ENCODE results near the gene PYGM. TPM values are rescaled to one million over a fixed set of nuclear protein-coding genes. Genes with fewer than 3 reads are reported as not detected.

Gene PYGM
- total and polyA plus RNA-seq, 2 of the 13 experiments (the other 11 are each of a cell fraction or from before 2014, with no cell fraction given) = 0.11 to 0.12 TPM

DNA sequence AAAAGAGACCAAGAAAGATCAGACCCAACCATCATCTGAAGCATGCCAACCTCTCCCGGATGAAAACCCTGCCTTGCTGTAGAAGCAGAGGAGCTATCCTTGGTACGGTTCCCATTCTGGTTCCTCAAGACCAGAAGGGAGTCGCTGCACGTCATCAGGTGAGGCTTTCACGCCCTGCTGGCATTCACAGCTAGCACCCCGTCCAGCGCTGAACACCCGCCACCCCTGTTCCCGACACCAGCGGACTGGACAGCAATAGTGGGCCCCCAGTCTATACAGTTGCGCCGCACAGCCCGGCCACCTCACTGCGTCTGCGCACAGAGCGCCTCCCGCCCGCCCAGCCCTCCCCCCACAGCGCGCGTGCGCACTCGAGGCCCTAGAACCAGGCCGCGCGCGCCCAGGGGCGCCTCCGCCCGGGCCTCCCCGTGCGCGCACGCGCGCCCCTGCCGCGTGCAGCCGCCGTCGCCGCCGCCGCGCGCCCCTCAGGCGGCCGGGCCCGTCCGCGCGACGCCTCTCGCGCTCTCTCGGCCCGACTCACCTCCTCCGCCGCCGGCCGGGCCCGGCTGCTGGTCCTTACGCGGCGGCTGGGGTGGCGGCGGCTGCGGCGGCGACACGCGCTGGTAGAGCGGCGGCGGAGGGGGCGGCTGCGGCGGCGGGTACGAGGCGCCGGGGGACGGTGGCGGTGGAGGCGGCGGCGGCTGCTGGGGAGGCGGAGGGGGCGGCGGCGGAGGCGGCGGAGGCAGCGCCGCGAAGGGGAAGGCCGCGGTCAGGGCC is 17.9 kb upstream of the PYGM start (continued):
- TF ChIP-seq, protein P1, sequence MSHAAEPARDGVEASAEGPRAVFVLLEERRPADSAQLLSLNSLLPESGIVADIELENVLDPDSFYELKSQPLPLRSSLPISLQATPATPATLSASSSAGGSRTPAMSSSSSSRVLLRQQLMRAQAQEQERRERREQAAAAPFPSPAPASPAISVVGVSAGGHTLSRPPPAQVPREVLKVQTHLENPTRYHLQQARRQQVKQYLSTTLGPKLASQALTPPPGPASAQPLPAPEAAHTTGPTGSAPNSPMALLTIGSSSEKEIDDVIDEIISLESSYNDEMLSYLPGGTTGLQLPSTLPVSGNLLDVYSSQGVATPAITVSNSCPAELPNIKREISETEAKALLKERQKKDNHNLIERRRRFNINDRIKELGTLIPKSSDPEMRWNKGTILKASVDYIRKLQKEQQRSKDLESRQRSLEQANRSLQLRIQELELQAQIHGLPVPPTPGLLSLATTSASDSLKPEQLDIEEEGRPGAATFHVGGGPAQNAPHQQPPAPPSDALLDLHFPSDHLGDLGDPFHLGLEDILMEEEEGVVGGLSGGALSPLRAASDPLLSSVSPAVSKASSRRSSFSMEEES (CRISPR knock-in tag; IDR thresholded peaks at IDR 0.05) = 0 out of 2 replicates have a peak, but pooled peaks have one; percentile 27
- TF ChIP-seq ZNF282 (IDR thresholded peaks at IDR 0.05; ENCODE audit: partially characterized antibody) (no peak), HHEX (CRISPR knock-in tag; IDR thresholded peaks at IDR 0.05) (no peak), MEIS2 (CRISPR knock-in tag; IDR thresholded peaks at IDR 0.05) (no peak), SOX13 (IDR thresholded peaks at IDR 0.05) (no peak), SOX13 (CRISPR knock-in tag; conservative IDR thresholded peaks at IDR 0.05 in 1 of 2, IDR thresholded peaks at IDR 0.05 in 1 of 2) (no peak), ZIK1 (CRISPR knock-in tag; IDR thresholded peaks at IDR 0.05; ENCODE audit: borderline replicate concordance, low read depth) (no peak; the same call in 1 of the 2 replicates), MXI1 (IDR thresholded peaks at IDR 0.05; ENCODE audit: borderline replicate concordance, low read depth, low read length) (0 out of 3 replicates have a peak, but pooled peaks have one; percentile 14)
- TF ChIP-seq, protein P2, sequence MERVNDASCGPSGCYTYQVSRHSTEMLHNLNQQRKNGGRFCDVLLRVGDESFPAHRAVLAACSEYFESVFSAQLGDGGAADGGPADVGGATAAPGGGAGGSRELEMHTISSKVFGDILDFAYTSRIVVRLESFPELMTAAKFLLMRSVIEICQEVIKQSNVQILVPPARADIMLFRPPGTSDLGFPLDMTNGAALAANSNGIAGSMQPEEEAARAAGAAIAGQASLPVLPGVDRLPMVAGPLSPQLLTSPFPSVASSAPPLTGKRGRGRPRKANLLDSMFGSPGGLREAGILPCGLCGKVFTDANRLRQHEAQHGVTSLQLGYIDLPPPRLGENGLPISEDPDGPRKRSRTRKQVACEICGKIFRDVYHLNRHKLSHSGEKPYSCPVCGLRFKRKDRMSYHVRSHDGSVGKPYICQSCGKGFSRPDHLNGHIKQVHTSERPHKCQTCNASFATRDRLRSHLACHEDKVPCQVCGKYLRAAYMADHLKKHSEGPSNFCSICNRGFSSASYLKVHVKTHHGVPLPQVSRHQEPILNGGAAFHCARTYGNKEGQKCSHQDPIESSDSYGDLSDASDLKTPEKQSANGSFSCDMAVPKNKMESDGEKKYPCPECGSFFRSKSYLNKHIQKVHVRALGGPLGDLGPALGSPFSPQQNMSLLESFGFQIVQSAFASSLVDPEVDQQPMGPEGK (CRISPR knock-in tag; IDR thresholded peaks at IDR 0.05) = peak; percentile 35; the same call in 1 of the 2 replicates
- TF ChIP-seq, protein P3, sequence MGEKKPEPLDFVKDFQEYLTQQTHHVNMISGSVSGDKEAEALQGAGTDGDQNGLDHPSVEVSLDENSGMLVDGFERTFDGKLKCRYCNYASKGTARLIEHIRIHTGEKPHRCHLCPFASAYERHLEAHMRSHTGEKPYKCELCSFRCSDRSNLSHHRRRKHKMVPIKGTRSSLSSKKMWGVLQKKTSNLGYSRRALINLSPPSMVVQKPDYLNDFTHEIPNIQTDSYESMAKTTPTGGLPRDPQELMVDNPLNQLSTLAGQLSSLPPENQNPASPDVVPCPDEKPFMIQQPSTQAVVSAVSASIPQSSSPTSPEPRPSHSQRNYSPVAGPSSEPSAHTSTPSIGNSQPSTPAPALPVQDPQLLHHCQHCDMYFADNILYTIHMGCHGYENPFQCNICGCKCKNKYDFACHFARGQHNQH (CRISPR knock-in tag; IDR thresholded peaks at IDR 0.05) = 0 out of 2 replicates have a peak, but pooled peaks have one; percentile 22
- TF ChIP-seq, protein P4, sequence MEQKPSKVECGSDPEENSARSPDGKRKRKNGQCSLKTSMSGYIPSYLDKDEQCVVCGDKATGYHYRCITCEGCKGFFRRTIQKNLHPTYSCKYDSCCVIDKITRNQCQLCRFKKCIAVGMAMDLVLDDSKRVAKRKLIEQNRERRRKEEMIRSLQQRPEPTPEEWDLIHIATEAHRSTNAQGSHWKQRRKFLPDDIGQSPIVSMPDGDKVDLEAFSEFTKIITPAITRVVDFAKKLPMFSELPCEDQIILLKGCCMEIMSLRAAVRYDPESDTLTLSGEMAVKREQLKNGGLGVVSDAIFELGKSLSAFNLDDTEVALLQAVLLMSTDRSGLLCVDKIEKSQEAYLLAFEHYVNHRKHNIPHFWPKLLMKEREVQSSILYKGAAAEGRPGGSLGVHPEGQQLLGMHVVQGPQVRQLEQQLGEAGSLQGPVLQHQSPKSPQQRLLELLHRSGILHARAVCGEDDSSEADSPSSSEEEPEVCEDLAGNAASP (CRISPR knock-in tag; IDR thresholded peaks at IDR 0.05; ENCODE audit: borderline replicate concordance) = no peak
- TF ChIP-seq, protein P5, sequence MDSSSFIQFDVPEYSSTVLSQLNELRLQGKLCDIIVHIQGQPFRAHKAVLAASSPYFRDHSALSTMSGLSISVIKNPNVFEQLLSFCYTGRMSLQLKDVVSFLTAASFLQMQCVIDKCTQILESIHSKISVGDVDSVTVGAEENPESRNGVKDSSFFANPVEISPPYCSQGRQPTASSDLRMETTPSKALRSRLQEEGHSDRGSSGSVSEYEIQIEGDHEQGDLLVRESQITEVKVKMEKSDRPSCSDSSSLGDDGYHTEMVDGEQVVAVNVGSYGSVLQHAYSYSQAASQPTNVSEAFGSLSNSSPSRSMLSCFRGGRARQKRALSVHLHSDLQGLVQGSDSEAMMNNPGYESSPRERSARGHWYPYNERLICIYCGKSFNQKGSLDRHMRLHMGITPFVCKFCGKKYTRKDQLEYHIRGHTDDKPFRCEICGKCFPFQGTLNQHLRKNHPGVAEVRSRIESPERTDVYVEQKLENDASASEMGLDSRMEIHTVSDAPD (CRISPR knock-in tag; IDR thresholded peaks at IDR 0.05) = no peak
- TF ChIP-seq, protein P6, sequence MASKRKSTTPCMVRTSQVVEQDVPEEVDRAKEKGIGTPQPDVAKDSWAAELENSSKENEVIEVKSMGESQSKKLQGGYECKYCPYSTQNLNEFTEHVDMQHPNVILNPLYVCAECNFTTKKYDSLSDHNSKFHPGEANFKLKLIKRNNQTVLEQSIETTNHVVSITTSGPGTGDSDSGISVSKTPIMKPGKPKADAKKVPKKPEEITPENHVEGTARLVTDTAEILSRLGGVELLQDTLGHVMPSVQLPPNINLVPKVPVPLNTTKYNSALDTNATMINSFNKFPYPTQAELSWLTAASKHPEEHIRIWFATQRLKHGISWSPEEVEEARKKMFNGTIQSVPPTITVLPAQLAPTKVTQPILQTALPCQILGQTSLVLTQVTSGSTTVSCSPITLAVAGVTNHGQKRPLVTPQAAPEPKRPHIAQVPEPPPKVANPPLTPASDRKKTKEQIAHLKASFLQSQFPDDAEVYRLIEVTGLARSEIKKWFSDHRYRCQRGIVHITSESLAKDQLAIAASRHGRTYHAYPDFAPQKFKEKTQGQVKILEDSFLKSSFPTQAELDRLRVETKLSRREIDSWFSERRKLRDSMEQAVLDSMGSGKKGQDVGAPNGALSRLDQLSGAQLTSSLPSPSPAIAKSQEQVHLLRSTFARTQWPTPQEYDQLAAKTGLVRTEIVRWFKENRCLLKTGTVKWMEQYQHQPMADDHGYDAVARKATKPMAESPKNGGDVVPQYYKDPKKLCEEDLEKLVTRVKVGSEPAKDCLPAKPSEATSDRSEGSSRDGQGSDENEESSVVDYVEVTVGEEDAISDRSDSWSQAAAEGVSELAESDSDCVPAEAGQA (IDR thresholded peaks at IDR 0.05; ENCODE audit: low read depth) = no peak
- TF ChIP-seq, protein P6 (CRISPR knock-in tag; IDR thresholded peaks at IDR 0.05; ENCODE audit: borderline replicate concordance) = no peak

Measured in HepG2 (cell line).